HG02623 (cell line): ENCODE data around the gene UBE2L3.

Experiments used
- ATAC-seq: cut with Tn5 transposase; IDR thresholded peaks from one replicate; pipeline ENCODE4 v1.9.1; 2021; ENCODE audit warnings: moderate library complexity; ENCODE audit not compliant: unreplicated experiment

Gene UBE2L3

DNA sequence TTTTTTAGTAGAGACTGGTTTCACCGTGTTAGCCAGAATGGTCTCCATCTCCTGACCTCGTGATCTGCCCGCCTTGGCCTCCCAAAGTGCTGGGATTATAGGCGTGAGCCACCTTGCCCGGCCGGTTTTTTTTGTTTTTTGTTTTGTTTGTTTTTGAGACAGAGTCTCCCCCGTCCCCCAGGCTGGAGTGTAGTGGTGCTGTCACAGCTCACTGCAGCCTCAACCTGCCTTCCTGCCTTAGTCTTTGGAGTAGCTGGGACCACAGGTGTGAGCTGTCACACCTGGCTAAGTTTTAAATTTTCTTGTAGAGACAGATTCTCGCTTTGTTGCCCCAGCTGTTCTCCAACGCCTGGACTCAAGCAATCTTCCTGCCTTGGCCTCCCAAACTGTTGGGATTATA lies 101.5 kb downstream of the UBE2L3 start:
- ATAC-seq = no peak

DNA sequence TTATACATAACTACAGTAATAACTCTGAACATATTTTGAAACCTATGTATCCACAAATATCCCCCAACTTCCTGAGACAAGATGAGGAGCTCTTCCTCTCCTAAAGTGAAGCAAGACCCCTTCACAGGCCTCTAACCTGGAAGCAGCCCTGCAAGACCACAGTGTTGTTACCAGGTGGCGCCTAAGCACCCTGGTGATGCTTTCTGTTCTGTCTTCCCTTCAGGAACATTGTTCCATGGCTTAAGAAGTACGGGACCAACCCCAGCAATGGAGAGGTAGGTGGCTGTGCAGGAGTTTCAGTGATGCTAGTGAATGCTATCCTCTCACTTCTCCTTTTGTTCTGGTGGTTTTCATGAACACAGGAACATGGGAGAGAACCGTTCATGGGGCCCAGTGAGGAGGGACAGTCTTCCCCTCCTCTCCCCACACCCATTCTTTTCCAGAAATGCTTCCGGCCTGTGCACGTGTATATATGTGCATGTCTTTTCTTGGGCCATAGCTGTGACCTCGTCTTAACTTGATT lies 104.7 kb downstream of the UBE2L3 start:
- ATAC-seq = no peak
